GM19238 (cell line): Measurements from ENCODE around the gene CCDC33.
A peak's percentile ranks its signal among the peaks of the same experiment; 100 is the strongest.

Experiments used
- DNase-seq: peaks from one replicate; pipeline ENCODE4 v3.0.0; 2011; ENCODE audit warnings: low spot score; ENCODE audit not compliant: insufficient read length

CCDC33 gene

DNA sequence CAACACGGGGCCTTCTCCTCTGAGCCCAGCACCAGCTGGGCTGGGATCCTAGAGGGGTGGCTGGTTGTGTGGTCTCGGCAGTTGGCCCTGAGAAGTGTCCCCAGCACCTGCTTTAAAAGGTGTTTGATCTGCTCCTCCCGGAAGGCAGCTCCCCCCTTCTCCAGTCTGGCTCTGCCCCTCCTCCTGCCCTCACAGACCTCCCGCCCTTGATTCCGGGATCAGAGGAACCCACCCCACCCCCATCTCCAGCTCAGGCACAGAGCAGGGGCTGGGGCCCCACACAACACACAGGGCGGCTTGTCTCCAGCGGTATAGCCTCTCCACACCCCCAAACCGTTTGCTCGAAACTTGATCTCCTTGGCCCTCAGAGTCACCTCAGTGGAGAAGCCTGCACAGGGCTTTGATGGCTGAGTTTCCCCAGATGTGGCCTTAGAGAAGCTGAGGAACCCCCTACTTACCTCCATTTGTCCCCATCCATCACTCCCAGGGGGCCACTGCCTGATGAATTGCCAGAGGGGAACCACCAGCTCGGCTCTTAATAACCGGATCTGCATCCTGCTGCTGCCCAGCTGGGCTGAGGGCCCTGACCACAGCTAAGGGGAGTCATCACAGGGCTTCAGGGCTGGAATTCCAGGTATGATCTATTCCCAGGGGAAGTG, 27.1 kb upstream of the CCDC33 start:
- DNase-seq: no peak

- DNase-seq: no peak
Observed at GRCh38 chr15:74209560-74209958, 26.6 kb upstream of the CCDC33 start.

GRCh38 chr15:74209997-74210671, 26.0 kb upstream of the CCDC33 start:
- no peak for DNase-seq

- DNase-seq: no peak
Observed at GRCh38 chr15:74210729-74211128, 25.4 kb upstream of the CCDC33 start.

DNA sequence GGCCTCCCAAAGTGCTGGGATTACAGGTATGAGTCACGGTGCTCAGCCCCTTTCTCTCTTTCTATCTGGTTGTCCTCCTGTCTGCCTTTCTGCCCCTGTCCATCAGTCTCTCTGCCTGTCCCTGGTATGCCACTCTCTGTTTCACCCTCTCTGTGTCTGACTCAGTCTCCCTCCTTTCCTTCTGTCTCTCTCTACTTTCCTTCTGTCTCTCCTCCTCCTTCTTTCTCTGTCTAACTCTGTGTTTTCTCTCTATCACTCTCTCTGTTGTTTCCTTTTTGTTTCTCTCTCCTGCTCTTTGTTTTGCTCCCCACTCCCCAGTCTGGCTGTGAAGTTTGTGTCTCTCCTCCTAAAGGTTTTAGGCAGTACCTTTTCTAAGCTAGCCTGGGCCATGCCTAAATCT, 24.5 kb upstream of the CCDC33 start:
- DNase-seq: no peak

DNA sequence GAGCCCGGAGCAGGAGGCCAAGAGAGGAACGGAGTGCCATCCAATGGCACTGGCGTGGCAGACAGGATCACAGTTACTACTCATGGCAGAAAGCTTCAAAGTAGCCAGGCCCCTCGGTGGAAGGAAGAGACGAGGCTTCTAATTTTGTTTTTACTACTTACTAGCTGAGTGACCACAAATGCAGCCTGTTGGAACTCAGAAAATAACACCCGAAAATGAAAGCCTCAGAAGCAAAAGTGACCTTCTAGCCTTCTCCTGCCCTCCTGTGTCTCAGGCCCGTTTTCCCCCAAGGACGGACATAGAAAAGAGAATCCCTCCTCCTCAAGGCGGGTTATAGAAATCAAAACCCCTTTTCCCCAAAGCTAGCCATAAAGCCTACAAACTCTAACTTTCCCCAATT, 23.6 kb upstream of the CCDC33 start:
- DNase-seq: peak; percentile 34

- DNase-seq: no peak
Observed at GRCh38 chr15:74213858-74214284, 22.3 kb upstream of the CCDC33 start.

- DNase-seq: no peak
Observed at GRCh38 chr15:74214324-74215021, 21.7 kb upstream of the CCDC33 start.

DNA sequence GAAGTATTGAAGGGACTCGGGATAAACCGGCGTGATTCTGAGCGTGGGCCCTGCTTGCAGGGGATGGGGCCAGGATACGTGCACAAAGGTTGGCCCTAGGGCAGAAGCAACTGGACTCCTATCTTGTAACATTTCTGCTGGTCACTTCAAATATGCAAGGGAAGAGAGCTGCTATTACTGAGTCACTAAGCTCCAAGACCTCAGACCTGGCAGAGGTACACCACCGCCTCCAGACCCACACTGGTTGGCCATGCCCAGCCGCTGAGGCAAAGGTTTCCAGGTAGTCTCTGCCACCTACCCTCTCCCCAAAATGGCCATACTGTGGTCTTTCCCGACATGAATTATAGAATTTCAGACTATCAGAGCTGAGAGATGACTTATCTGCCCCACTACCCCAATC, 20.2 kb upstream of the CCDC33 start:
- no peak for DNase-seq

DNA sequence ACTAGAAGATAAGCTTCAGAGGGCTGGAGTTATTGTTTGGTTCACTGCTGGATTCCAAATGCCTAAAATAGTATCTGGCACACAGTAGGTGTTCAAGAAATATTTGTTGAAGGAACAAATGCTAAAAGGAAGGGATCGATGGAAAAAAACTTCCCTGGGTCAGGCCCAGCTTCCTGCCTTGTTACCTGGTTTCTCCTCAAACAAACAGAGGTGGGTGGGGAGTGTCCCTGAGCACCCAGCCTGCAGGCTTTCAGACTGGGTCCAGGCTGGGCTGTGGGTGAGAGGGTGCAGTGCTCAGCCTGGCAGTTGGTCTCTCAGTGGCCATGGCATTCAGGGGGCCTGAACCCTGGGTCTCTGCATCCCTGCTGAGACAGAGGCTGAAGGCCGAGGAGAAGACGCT, 19.2 kb upstream of the CCDC33 start:
- no peak for DNase-seq

DNA sequence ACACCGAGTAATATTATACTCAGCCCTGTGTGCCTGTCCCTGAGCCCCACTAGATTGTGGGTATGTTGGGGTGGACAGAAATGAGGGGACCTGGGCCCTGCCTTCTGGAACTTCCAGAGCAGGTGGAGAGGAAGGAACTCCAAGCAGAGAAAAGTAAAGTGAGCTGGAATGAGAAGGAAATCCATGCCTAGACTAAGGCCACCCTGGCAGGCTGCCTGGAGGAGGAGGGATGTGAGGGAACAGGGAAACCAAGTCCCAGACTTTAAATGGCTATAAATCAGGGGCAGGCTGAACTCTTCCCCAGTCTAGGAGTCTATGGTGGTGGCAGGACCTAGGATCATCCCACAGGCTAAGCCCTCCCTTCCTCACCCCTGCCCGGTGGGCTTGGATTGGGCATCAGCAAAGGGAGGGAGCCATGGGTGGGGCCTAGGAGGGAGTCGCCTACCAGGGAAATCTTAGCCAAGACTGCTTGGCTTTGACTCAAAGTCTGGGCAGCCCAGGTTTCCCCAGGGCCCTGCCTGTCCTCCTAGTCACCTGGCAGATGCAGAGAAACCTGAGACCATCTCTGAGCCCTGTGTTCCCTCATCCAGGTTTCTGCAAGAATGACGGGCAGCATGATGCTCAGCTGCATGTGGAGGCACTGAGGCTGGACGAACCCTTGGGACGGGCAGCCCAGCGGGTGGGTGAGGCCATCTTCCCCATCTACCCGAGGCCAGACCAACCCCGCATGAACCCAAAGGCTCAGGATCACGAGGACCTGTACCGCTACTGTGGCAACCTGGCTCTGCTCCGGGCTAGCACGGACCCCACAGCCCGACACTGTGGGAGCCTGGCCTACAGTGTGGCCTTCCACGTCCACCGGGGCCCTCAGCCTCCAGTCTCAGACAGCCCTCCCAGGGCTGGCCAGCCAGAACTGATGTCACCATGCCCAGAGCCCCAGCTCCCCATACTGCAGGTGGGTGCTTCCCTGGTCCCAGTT, 17.9 kb upstream of the CCDC33 start:
- DNase-seq: no peak

- no peak for DNase-seq
Observed at GRCh38 chr15:74220475-74221248, 15.5 kb upstream of the CCDC33 start.

- no peak for DNase-seq
Observed at GRCh38 chr15:74221399-74222239, 14.5 kb upstream of the CCDC33 start.

- DNase-seq: no peak
Observed at GRCh38 chr15:74222240-74223119, 13.6 kb upstream of the CCDC33 start.

DNA sequence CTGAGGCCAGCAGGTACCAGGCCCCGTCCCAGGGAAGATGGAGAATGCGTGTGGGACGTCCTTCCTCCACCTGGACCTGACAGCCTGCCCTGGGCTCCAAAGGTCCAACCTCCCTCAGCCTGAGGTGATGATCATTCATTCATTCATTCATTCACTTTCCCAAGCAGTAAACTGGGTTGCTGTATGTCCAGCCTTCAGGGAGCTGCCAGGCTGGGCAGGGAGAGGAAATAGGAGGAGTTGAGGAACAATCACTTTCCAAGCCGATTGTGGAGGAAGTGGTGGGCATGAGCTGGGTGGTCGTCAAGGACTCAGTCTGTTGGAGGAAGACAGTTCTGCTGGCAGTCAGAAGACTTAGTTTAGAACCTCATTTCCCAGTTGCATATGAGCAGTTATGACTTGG, 10.2 kb upstream of the CCDC33 start:
- no peak for DNase-seq

- no peak for DNase-seq
Observed at GRCh38 chr15:74226761-74227540, 9.2 kb upstream of the CCDC33 start.

DNA sequence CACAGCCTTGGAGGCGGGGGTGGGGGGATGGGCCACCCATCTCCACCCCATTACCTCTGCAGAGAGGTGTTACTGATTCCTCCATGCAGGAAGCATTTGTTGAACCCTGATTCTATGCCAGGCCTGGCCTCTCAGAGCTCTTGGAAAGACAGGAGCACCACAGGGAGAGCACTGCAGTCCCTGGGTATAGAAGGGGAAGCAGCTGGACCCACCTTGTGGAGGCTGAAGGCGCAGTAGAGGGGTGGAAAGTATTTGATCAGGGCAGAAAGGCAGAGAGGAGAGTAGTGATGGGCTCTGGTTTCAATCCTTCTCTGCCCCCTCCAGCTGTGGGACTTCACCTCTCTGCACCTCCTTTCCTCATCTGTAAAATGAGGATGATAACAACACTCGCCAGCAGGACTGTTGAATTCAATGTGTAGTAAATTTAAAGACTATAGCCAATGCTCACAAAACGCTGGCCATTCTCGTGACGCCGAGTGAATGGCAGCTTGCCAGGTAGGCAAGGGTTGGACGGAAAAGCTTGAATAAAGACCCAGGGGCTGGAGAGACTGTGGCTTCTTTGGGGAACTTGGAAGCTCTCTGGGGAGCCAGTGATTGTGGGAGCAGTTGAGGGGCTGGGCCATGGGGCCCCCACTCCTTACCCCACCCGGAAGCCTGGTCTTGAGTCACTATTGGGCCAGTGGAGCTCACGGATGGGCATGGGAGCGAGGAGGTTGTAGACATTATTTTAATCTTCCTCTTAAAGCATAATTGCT, 8.0 kb upstream of the CCDC33 start:
- DNase-seq: no peak
